HG02588 (cell line): Measurements from ENCODE around the gene SMTNL1.
"Not testable (repeated sequence)": the region's sequence is repeated elsewhere in the genome, so short reads cannot be mapped to it uniquely, and the experiment has no call there.

ENCODE experiments used
- ATAC-seq: cut with Tn5 transposase; IDR thresholded peaks from one replicate; pipeline ENCODE4 v1.9.1; 2021; ENCODE audit warnings: mild to moderate bottlenecking, moderate library complexity; ENCODE audit not compliant: unreplicated experiment

SMTNL1 gene

GRCh38 chr11:57508341-57509170, 28.8 kb upstream of the SMTNL1 start:
- no peak for ATAC-seq

- ATAC-seq, result no peak
These were observed 25.5 kb upstream of the SMTNL1 start for GRCh38 chr11:57511741-57512430.

- no peak for ATAC-seq
These were observed 24.5 kb upstream of the SMTNL1 start for GRCh38 chr11:57512646-57513451.

GRCh38 chr11:57513452-57513795, 24.0 kb upstream of the SMTNL1 start:
- ATAC-seq, result no peak

DNA sequence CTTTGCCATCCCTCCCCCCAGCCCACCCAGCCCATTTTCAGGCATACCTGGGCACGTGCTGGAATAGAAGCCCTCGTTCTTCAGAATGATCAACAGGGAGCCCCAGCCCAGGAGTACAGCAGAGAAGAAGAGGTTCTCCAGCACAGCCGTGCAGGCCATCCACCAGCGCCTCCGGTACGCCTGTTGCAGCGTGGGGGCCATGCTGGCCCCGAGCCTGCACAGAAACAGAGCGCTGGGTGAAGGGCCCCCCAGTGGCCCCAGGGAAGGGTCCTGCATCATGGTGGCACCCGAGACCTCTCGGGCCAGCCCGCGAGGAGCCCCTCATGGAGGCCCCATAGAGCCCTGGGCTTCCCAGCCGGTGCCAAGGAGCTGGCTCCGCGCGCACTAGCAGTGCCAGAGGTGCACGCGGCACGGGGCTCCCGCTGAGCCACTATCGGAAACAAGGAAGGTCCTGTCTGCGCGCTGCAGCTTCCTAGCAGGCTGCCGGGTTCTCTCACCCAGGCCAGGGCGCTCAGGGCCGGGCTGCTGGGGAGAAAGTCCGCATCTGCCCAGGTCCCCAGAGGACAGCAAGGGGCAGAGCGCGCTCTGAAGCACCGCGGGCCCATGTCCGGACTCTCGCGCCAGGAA, 23.4 kb upstream of the SMTNL1 start:
- peak; percentile 29 for ATAC-seq

- peak; percentile 41 for ATAC-seq
These were observed 22.7 kb upstream of the SMTNL1 start for GRCh38 chr11:57514538-57515331.

DNA sequence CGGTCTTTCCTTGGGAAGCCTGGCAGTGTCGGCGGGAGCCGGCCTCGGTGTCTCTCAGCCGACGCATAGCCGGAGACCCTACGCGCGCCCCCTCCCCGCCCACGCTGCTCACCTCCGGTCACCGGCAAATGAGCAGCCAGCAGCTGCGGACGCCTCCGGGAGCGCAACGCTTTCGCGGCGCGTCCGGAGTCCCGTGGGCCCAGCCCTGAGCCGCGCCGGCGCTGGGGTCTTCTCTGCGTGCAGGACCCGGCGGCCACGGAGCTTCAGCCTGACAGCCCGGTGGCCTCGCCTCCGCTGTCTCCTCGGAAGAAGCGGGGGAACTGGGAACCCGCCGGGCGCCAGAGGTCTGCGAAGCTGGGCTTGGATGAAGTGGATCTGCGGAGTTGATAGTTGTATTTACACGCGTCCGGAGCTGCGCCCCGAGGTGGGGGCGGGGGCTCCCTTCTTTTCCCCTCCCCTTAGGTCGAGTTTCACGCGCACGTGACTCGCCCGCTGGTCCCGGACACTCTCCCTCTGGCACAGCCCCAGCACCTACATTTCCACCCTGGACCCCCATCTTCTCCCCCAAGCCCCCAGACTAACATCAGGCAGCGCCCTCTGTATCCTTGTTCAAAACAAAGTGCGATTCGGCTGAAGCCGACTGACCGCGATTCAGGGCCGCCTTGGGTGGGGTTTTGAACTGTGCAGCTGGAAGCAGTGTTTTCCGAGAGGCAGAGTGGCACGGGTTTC, 21.9 kb upstream of the SMTNL1 start, which contains the start of gene SLC43A1:
Gene SLC43A1, minus strand, starts transcription at position 371 of the 729 bp plus-strand sequence. CDS start 1,591 bp downstream, outside the sequence.
- ATAC-seq, result peak; percentile 47

GRCh38 chr11:57516061-57516443, 21.3 kb upstream of the SMTNL1 start:
- no peak for ATAC-seq

DNA sequence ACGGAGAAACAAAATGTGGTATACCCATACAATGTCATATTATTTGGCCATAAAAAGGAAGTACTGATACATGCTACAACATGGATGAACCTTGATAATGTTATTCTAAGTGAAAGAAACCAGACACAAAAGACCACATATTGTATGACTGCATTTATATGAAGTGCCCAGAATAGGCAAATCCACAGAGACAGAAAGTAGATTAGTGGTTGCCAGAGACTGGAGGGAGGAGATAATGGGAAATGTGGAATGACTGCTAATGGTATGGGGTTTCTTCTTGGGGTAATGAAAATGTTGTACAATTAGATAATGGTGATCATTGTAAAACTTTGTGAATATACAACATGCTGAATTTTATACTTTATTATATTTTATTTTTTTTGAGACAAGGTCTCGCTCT, 16.3 kb upstream of the SMTNL1 start:
- ATAC-seq, result no peak

DNA sequence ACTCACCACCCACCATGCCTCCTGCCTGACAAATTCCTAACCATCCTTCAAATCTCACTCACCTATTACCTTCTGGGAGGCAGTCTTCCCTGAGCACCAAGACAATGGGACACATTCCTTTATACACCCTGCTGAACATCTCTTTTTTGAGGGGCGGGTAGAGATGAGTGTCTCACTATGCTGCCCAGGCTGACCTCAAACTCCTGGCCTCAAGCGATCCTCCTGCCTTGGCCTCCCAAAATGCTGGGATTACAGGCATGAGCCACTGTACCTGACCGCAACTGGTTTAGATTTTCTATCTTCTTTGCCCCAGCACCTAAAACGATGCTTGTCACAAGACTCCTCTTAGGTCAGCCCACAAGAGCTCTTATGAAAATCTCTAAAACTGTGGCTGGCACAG, 14.0 kb upstream of the SMTNL1 start:
- ATAC-seq, result no peak

DNA sequence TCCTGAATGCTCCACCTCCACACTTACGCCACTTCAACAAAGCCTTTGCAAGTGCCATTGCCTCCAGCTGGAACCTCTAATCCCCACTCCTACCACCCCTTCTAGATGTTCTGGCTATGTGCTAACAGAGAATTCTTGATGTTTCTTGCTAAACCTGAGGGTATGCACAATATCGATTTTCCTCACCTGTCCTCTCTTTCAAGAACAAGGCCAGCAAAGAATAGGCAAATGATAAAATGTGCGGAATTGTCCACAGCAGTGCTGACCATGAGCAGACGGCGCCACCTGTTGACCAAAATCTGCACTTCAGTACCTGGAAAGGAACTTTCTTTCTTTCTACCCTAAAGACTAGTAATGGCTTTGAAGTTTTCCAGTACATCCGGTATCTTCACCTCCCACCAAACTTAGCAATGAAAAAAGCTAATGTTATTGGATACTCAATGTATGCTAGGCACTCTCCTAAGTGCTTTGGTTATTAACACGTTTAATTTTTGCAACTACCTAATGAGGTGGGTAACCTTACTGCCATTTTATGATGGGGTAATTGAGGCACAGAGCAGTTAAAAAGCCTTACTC, 10.3 kb upstream of the SMTNL1 start:
- ATAC-seq, result no peak

DNA sequence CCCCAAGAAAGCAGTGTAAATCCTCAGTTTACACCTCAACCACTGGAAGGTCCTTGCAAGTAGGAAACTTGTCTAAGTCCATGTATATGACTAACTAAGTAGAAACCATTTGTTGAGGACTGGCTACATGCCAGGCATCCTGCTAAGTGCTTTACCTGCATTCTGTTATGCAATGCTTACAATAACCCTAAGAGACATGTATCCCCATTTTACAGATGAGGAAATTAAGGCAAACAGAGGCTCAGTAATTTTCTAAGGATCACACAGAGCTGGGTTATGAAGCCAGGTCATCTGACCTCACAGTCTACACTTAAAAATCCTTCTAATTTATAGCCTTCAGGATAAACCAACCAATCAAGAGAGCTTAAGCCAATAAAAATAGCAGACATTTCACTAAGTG, 8.4 kb upstream of the SMTNL1 start:
- no peak for ATAC-seq

GRCh38 chr11:57530215-57530595, 7.2 kb upstream of the SMTNL1 start:
- no peak for ATAC-seq

GRCh38 chr11:57530596-57531507, 6.5 kb upstream of the SMTNL1 start, which contains the start of gene TIMM10:
Gene TIMM10 (minus strand): TSS chr11:57530754. CDS start chr11:57530189, 565 bp downstream.
- ATAC-seq, result peak; percentile 98

GRCh38 chr11:57534449-57534848, 2.9 kb upstream of the SMTNL1 start:
- ATAC-seq, result not testable (repeated sequence)

DNA sequence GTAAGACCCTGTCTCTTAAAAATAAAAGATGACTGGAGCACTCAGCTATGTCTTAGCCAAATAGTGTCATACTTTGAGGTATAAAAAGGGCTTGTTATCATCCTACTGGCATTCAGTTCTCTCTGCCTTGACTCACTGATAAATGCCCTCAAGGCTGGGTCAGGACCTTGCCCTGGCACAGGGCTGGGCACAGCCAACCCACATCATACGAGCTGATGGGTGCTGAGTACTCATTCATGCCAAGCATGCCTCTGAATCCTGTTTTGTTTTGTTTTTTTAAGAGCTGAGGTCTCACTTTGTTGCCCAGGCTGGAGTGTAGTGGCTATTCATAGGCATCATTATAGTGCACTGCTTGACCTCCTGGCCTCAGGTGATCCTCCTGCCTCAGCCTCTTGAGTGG, 1.9 kb downstream of the SMTNL1 start:
- ATAC-seq, result no peak

DNA sequence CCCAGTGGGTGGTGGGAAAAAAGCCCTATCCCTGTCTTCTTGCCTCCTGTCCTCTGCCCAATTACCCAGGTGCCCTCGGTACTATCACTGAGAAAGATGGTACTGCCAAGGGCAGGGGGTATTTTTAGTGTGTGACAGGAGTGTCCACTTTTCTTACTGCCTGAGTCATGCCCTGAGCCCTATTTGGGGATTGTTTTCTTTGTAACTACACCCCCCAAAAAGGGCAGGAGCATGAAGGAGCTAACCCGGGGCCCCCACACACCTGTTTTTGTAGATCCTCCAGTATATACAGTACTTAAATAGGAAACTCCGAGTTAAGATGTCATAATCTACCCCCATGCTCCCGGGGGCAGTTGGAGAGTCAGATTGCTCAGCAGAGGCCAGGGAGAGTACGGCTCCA, 3.8 kb downstream of the SMTNL1 start:
- no peak for ATAC-seq

GRCh38 chr11:57542582-57542981, 5.2 kb downstream of the SMTNL1 start:
- ATAC-seq, result no peak
